GM19452 (cell line): ENCODE results near the gene ABTB2.

Source experiments
- ATAC-seq: cut with Tn5 transposase; IDR thresholded peaks from one replicate; pipeline ENCODE4 v1.9.1; 2021; ENCODE audit not compliant: unreplicated experiment

Gene ABTB2

GRCh38 chr11:34176751-34177209 lies 181.0 kb downstream of the ABTB2 start:
- ATAC-seq: no peak

- ATAC-seq: no peak
Measured at GRCh38 chr11:34175284-34176019, 182.4 kb downstream of the ABTB2 start.

DNA sequence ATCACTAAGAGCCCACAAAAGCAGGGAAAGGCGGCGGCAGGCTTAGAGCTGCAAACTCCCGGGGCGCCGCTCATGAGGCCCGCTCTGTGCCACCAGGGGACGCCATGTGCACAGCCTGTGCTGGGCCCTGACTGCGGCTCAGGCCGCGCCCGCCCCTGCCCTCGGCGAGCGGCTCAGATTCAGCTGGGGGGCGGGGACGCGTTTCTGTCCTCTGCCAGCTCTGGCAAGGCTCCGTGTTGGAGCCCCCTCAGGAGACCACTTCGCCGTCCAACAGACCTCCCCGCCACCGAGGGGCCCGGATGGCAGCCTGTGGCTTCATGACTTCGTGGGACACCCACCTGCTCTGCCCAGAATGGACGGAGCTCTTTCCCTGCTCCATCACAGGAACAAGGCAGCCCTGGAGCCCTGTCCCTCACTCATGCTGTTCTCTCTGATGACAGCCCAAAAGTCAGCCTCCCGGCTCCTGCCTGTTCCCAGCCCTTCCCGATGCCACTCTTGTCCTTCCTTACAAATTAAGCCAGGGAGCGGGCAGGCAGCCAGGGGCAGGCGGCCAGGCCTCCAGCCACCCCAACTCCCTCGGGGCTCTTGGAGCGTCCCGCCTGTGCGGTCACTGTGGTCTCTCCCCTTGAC lies 183.3 kb downstream of the ABTB2 start:
- ATAC-seq: peak; percentile 74

DNA sequence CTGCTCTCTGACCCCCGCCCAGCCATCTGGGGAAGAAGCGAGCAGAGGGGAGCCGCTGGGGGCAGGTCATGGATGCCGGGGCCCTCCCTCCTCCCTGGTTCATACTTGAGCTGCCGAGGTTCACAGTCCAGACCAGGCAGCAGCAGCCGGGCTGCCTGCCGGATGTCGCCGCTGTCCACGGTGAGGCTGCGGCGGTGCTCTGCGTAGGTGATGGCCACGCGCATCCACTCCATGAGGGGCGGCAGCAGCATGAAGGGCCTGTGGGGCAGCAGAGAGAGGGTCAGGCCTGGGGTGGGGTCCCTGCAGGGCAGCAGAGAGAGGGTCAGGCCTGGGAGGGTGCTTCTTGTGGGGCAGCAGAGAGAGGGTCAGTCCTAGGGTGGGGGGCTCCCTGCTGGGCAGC lies 184.8 kb downstream of the ABTB2 start:
- ATAC-seq: no peak

- no peak for ATAC-seq
Measured at GRCh38 chr11:34169686-34170085, 188.1 kb downstream of the ABTB2 start.

- ATAC-seq: no peak
Measured at GRCh38 chr11:34168642-34169420, 189.0 kb downstream of the ABTB2 start.

DNA sequence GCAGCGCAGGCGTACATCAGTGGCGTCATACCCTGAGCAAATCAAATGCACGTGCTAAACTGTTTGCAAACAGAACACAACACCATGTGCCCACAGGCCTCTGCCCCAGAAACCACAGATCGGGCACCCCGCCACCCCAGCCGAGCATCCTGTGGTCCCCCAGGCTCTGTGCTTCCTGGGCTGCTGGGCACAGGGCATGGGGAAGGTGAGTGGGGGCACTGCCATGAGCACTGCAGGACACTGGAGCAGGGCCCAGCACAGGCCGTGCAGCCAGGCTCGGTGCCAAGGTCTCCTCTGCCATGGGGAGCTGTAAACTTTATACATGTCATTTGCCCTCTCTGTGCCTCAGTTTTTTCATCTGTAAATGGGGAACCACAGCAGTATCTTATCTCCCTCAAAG lies 189.8 kb downstream of the ABTB2 start:
- ATAC-seq: no peak

GRCh38 chr11:34166806-34167740 lies 190.7 kb downstream of the ABTB2 start:
- ATAC-seq: no peak

DNA sequence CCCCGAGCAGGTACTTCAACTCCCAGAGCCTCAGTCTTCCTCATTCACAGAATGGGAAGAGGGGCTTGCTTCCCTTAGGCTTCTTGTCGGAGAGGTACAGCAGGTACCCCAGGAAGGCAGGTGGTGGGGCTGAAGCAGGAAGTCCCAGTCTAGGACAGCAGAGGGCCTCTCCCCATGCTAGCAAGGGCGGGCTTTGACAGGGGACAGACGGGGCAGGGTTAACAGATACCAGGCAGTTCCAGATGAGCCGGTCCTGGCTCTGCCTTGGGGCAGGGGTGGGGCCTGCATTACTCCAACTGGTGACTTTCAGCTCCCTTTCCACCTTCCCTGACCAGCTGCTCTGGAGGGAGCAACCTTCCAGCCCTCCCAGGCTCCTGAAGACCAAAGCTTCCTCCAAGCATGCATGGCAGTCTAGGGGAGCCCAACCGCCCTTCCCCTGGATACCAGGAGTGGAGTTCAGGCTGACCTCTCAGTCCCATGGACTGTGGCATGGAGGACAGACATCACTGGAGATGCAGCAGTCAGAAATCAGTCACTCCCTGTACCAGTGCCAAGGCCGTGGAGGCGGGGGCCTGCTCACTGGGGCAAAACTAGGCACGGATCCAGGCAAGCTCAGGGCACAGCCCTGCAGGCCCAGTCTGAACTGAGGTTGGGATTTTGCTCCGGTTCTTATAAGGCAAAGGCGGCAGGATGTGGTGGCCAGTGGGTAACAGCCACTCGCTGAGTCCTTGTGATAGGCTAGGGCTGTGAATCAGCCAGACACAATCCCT lies 191.8 kb downstream of the ABTB2 start:
- ATAC-seq: no peak

GRCh38 chr11:34165121-34165520 lies 192.7 kb downstream of the ABTB2 start:
- no peak for ATAC-seq

- ATAC-seq: no peak
Measured at GRCh38 chr11:34162856-34163255, 195.0 kb downstream of the ABTB2 start.

DNA sequence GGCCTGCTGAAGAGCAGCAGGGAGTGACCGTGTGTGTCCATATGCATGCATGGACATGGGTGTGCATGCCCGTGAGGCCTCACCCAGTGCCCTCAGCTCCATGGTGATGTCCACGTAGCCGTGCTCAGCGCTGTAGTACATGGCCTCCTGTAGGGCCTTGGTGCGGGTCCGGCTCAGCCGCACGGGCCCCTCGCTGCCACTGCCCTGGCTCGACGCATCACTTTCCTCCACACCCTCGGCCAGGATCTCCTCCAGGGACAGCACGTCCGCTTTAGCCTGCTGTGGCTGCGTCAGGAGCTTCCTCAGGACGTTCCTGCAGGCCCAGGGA lies 195.4 kb downstream of the ABTB2 start:
- ATAC-seq: no peak

GRCh38 chr11:34161812-34162492 lies 195.9 kb downstream of the ABTB2 start:
- ATAC-seq: no peak

GRCh38 chr11:34161361-34161760 lies 196.4 kb downstream of the ABTB2 start:
- ATAC-seq: no peak

DNA sequence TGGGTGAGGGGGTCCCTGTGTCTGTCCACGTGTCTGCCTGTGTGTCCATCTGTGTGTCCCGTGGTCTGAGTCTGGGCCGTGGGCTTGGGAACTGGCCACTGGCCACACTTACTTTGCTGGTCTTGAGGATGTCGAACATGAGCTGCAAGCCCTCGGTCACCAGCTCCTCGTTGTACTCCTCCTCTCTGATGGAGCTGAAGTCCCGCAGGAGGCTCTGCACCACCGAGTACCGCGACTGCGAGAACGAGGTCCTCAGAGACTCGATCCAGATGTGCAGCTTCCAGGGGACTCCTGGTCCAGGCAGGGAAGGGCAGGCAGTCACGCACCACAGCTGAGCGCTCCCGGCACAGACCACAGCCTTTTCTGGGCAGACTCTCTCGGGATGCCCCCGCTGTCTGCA lies 197.0 kb downstream of the ABTB2 start:
- no peak for ATAC-seq

DNA sequence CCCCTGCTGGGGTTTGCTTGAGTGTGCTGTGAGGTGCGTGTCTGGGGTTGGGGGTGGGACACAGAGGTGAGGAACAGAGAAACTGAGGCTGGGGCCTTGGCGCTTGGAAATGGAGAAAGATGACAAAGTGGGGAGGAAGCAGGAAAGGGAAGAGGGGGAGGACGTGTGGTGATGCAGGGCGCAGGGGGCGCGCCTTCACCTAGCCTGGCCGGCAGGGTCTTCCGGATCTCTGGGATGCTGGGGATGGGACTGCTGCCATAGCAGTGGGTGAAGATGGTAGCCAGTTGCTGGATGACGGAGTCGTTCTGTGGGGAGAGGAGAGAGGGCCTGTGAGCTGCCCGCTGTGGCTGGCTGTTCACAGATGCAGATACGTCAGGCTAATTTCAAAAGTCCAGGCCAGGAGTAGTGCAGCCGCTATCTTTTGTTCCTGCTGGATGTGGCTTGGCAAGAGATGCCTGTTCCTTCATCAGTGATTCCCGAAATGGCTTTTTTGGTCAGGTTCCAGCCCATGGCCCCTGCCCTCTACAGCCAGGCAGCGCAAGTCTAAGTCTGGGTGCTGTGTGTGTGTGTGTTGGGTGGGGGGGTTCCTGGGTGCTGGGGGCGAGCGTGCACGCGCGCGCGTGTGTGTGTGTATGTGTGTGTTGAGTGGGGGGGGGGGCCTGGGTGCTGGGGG lies 197.6 kb downstream of the ABTB2 start:
- no peak for ATAC-seq

GRCh38 chr11:34158661-34159060 lies 199.1 kb downstream of the ABTB2 start:
- ATAC-seq: no peak

GRCh38 chr11:34157163-34157562 lies 200.6 kb downstream of the ABTB2 start:
- ATAC-seq: no peak

GRCh38 chr11:34155757-34156062 lies 202.1 kb downstream of the ABTB2 start:
- ATAC-seq: no peak
